K562 (cell line): ENCODE data around the gene NPY1R. TPM values are rescaled to one million over a fixed set of nuclear protein-coding genes. Genes with fewer than 3 reads are reported as not detected.

Experiments used
- ATAC-seq: fragments of 200-7000 bp; cut with Tn5 transposase; 3 replicates; pipeline ENCODE4 v1.9.1; 2020; ENCODE audit warnings: moderate library complexity
- BruUV-seq: library from RNA; stranded (reverse); fragments of 400-500 nt; replicated peaks from 2 replicates; lab custom pipeline; 2021; lab: Mats Ljungman, UMichigan
- CTCF ChIA-PET: fragments of 300-600 bp; formaldehyde crosslinking; extraction: SDS; loops from one replicate; lab custom pipeline; 2021; ENCODE audit warnings: low intra/inter-chr PET ratio; lab: Yijun Ruan, JAX
- POLR2A ChIA-PET: fragments of 300-600, 350-650 bp; sonication (Branson Sonifier 250); formaldehyde crosslinking; extraction: SDS; loops from one replicate; lab custom pipeline; 2021; ENCODE audit warnings: antibody characterized with exemption, inconsistent platforms; lab: Yijun Ruan, JAX
- DNase-seq, 4 experiments: peaks; one replicate each; pipeline versions ENCODE4 v3.0.0 to v3.0.0-alpha.2; 2011 to 2018; ENCODE audit warnings: low spot score in 3 of 4, mixed read lengths in 3 of 4; ENCODE audit errors: extremely low read depth in 1 of 4
- FAIRE-seq: peaks from 2 replicates; lab custom pipeline; 2011; peaks lifted over from hg19 to GRCh38; lab: Jason Lieb, UNC
- H2AFZ ChIP-seq: 2 replicates; pipeline ENCODE4 v1.6.0; 2011; ENCODE audit warnings: low read depth, low read length, control low read depth, inconsistent platforms
- H3K27ac ChIP-seq: fragments of 200-600 bp; 3 replicates; pipeline ENCODE4 v1.8.0; 2011; ENCODE audit warnings: low read depth, mild to moderate bottlenecking, control low read depth, inconsistent platforms, low read length, moderate library complexity, mixed read lengths; ENCODE audit errors: extremely low read depth
- H3K27me3 ChIP-seq, 2 experiments: fragments of 300-600 bp in 1 of 2; 2 replicates in 1 of 2; 3 replicates in 1 of 2; pipeline versions ENCODE4 v1.6.0 to v1.8.0; 2011; ENCODE audit warnings: inconsistent platforms in 2 of 2, low read length in 2 of 2, mild to moderate bottlenecking in 1 of 2, mixed read lengths in 1 of 2, moderate library complexity in 1 of 2; ENCODE audit not compliant: control insufficient read depth in 2 of 2, insufficient read depth in 2 of 2
- H3K36me3 ChIP-seq: fragments of 300-600 bp; 3 replicates; pipeline ENCODE4 v1.8.0; 2011; ENCODE audit warnings: mild to moderate bottlenecking, low read length, inconsistent platforms; ENCODE audit not compliant: control insufficient read depth, insufficient read depth
- H3K4me1 ChIP-seq, 2 experiments: fragments of 200-600 bp in 1 of 2; replicated peaks in 1 of 2; 2 replicates in 1 of 2; 3 replicates in 1 of 2; pipeline versions ENCODE4 v1.5.1 to v1.8.0; 2011; ENCODE audit warnings: inconsistent platforms in 2 of 2, low read length in 2 of 2, mild to moderate bottlenecking in 1 of 2, mixed read lengths in 1 of 2, moderate library complexity in 1 of 2; ENCODE audit not compliant: control insufficient read depth in 2 of 2, insufficient read depth in 2 of 2
- H3K4me2 ChIP-seq: 2 replicates; pipeline ENCODE4 v1.6.1; 2011; ENCODE audit warnings: low read length, control low read depth, inconsistent platforms, mixed read lengths; ENCODE audit not compliant: insufficient read depth
- H3K4me3 ChIP-seq: fragments of 200-600 bp; sonication (generic), shearing (Covaris generic); 2 replicates; pipeline ENCODE4 v1.5.1; 2016; ENCODE audit warnings: control low read depth, inconsistent platforms
- H3K79me2 ChIP-seq: fragments of 200-600 bp; 3 replicates; pipeline ENCODE4 v1.8.0; 2011; ENCODE audit warnings: low read length, inconsistent platforms; ENCODE audit not compliant: control insufficient read depth, insufficient read depth
- H3K9ac ChIP-seq, 2 experiments: 2 replicates each; pipeline versions ENCODE4 v1.6.0 to v1.6.1; 2011; ENCODE audit warnings: low read depth in 2 of 2, low read length in 2 of 2, control low read depth in 1 of 2, inconsistent platforms in 1 of 2, mild to moderate bottlenecking in 1 of 2, mixed read lengths in 1 of 2; ENCODE audit not compliant: insufficient read depth in 1 of 2
- H3K9me1 ChIP-seq: one replicate; pipeline ENCODE4 v1.6.0; 2011; ENCODE audit warnings: inconsistent platforms, mild to moderate bottlenecking, low read length, moderate library complexity; ENCODE audit not compliant: control insufficient read depth, insufficient read depth
- H3K9me3 ChIP-seq: replicated peaks from 2 replicates; pipeline ENCODE4 v1.5.1; 2011; ENCODE audit warnings: low read depth, low read length, inconsistent platforms; ENCODE audit not compliant: control insufficient read depth, insufficient read depth
- H4K20me1 ChIP-seq: replicated peaks from 2 replicates; pipeline ENCODE4 v1.6.1; 2011; ENCODE audit warnings: low read length, inconsistent platforms, mixed read lengths; ENCODE audit not compliant: control insufficient read depth, insufficient read depth
- ZNF121 ChIP-seq: sonication (generic); formaldehyde crosslinking; conservative IDR thresholded peaks from 2 replicates; pipeline ENCODE4 v1.8.0; 2022; ENCODE audit warnings: missing genetic modification reagents
- ZNF354B ChIP-seq: fragments of 250-450 bp; sonication (Bioruptor Pico); IDR thresholded peaks from 2 replicates; pipeline ENCODE4 v1.4.0; 2020
- ZNF561 ChIP-seq: fragments of 450-650 bp; formaldehyde crosslinking; conservative IDR thresholded peaks from 2 replicates; pipeline ENCODE4 v1.4.0; 2020; ENCODE audit warnings: mild to moderate bottlenecking, moderate library complexity
- ZNF785 ChIP-seq: fragments of 250-450 bp; sonication (Bioruptor Pico); IDR thresholded peaks from 2 replicates; pipeline ENCODE4 v1.4.0; 2020; ENCODE audit warnings: mild to moderate bottlenecking
- WGBS: fragments of 100-300 bp; shearing (Covaris generic); methylation state at CpG from one replicate; pipeline ENCODE4 v1.1.6; 2016; ENCODE audit warnings: low coverage, mixed read lengths; ENCODE audit not compliant: insufficient coverage; ENCODE audit errors: missing lambda C conversion rate; 5-methylcytosine and 5-hydroxymethylcytosine counted together
- in situ Hi-C: fragments of 300-500 bp; cut with MboI; formaldehyde crosslinking; loops from 4 replicates; pipeline ENCODE4 v1.15.0; 2018; ENCODE audit warnings: inconsistent platforms, mixed read lengths
- intact Hi-C: fragments of 100-400 bp; cut with micrococcal nuclease; formaldehyde crosslinking; loops from 2 replicates; pipeline ENCODE4 v1.14.2; 2022
- polyA plus RNA-seq, 8 experiments: library from polyadenylated mRNA; depleted of rRNA in 4 of 8; stranded (reverse) in 5 of 8; unstranded in 3 of 8; fragments of >200 nt; fragmentation: Nextera tagmentation in 2 of 8; fragmentation: Illumina TruSeq in 1 of 8; extraction: Ambion mirVana in 2 of 8; extraction: Trizol in 1 of 8; gene quantifications; 2 replicates each; pipeline versions ENCODE4 v1.2.1 to v1.2.3, GENCODE V29; 2011 to 2014; ENCODE audit warnings: inconsistent platforms in 1 of 8, missing spikeins in 1 of 8
- total RNA-seq, 7 experiments: library from RNA; depleted of rRNA in 6 of 7; stranded (reverse); fragments of >200 nt in 6 of 7; fragmentation: Illumina TruSeq in 2 of 7; extraction: Trizol in 2 of 7; gene quantifications; 2 replicates each; pipeline versions ENCODE4 v1.2.1 to v1.2.3, GENCODE V29; 2011 to 2021; ENCODE audit warnings: low replicate concordance in 1 of 7

Gene NPY1R
- total and polyA plus RNA-seq, 9 of the 15 experiments (the other 6 are each of a cell fraction or from before 2014, with no cell fraction given): 0.04 to 0.18 (median 0.12) TPM; not detected in 5

DNA sequence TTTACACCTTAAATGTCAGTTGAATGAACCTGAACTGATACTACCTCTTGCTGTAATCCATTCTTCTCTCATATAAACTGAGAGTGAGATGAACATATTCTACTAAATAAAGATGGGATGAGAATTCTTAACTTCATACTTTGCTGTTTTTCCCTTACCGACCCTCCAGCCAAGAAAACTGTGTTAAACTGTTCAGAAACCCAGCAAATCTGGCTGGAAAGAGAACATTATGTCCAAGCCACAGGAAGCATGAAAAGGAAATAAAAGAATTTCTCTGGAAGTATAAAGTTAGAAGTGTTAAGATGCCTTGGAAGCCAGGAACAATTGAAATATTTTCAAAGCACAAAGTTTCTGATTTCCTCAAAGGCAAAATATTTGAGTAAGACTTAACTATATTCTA, 22.9 kb downstream of the NPY1R start:
- Histone ChIP-seq H3K36me3 (no peaks in the 10 kb centered on the region), H3K4me2 (no peak overlapping the region), H2AFZ (no peak overlapping the region), H4K20me1 (no peaks in the 10 kb centered on the region), H3K27me3 (no peaks in the 10 kb centered on the region), H3K9ac (no peak overlapping the region), H3K9me1 (no peaks in the 10 kb centered on the region), H3K79me2 (no peaks in the 10 kb centered on the region), H3K27ac (no peak overlapping the region), H3K4me3 (no peak overlapping the region), H3K4me1 (no peaks in the 10 kb centered on the region), H3K9me3 (no peaks in the 10 kb centered on the region)
- intact Hi-C loops: loop anchor here (1.0 kb wide), 1 partner anchor 10 kb away; no protein-coding TSS in a partner anchor
- DNase-seq (no peak), ATAC-seq (no peak), FAIRE-seq (no peak)
- in situ Hi-C loops: no loop called here
- TF ChIP-seq ZNF561 (CRISPR knock-in tag) (no peak), ZNF785 (CRISPR knock-in tag) (no peak), ZNF121 (CRISPR knock-in tag) (no peak)
- CTCF ChIA-PET: no interaction called here
- POLR2A ChIA-PET: no interaction called here
- BruUV-seq: no TSS peak
- WGBS: 0% methylated on average over 1 of the region's 1 CpG

DNA sequence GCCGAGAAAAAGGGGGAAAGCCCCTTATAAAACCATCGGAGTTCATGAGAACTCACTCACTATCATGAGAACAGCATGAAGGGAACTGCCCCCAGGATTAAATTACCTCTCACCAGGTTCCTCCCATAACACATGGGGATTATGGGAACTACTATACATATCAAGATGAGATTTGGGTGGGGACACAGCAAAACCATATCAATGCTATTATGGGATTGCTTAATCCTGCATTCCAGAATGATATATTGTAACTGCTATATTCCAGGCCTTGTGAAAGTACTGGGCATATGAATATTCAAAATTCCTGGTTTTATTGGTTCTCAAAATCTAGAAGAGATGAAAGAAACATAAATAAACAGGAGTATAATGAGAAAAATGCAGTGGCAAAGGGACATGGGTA, 29.3 kb downstream of the NPY1R start:
- no peaks in the 10 kb centered on the region; a peak in 1 of 5 replicates for H3K27me3 ChIP-seq
- H4K20me1 ChIP-seq: no peaks in the 10 kb centered on the region
- intact Hi-C loops (no loop called here), in situ Hi-C loops (no loop called here)
- ATAC-seq: no peak
- H3K9me1 ChIP-seq: no peaks in the 10 kb centered on the region
- H3K9me3 ChIP-seq: no peaks in the 10 kb centered on the region
- no peaks in the 10 kb centered on the region; a peak in 1 of 5 replicates for H3K4me1 ChIP-seq
- BruUV-seq: no TSS peak
- no peak overlapping the region for H2AFZ ChIP-seq
- TF ChIP-seq ZNF354B (CRISPR knock-in tag): no peak
- no peak for FAIRE-seq
- no peak for DNase-seq
- H3K36me3 ChIP-seq: no peaks in the 10 kb centered on the region
- POLR2A ChIA-PET: no interaction called here
- H3K4me2 ChIP-seq: no peak overlapping the region
- no peak overlapping the region for H3K4me3 ChIP-seq
- H3K27ac ChIP-seq: no peak overlapping the region
- no peak overlapping the region for H3K9ac ChIP-seq
- WGBS: 0% methylated on average over 2 of the region's 2 CpGs
- no peaks in the 10 kb centered on the region for H3K79me2 ChIP-seq
- CTCF ChIA-PET: no interaction called here
